GM18858 (cell line): ENCODE data around the gene MYO15B.

Source experiments
- ATAC-seq: cut with Tn5 transposase; IDR thresholded peaks from one replicate; pipeline ENCODE4 v1.9.1; 2021; ENCODE audit not compliant: unreplicated experiment

Gene MYO15B

GRCh38 chr17:75654176-75654575, 66.6 kb downstream of the MYO15B start:
- ATAC-seq: no peak

GRCh38 chr17:75658237-75658636, 70.6 kb downstream of the MYO15B start:
- no peak for ATAC-seq

GRCh38 chr17:75661531-75661930, 73.9 kb downstream of the MYO15B start:
- ATAC-seq: no peak

- ATAC-seq: no peak
These were observed 74.9 kb downstream of the MYO15B start for GRCh38 chr17:75662511-75662910.

GRCh38 chr17:75664099-75664549, 76.5 kb downstream of the MYO15B start:
- peak; percentile 58 for ATAC-seq

GRCh38 chr17:75665981-75666380, 78.4 kb downstream of the MYO15B start:
- no peak for ATAC-seq

GRCh38 chr17:75666959-75667790, 79.6 kb downstream of the MYO15B start, which contains the start of the genes RECQL5 and SAP30BP:
Gene RECQL5, minus strand, starts transcription at chr17:75667154. Its CDS starts 597 bp downstream, at chr17:75666557.
Gene SAP30BP, plus strand, starts transcription at chr17:75667338. Its CDS starts 35 bp downstream, at chr17:75667373.
- peak; percentile 34 for ATAC-seq

- no peak for ATAC-seq
These were observed 80.2 kb downstream of the MYO15B start for GRCh38 chr17:75667825-75668224.

GRCh38 chr17:75668489-75668888, 80.9 kb downstream of the MYO15B start:
- ATAC-seq: no peak

- ATAC-seq: no peak
These were observed 83.3 kb downstream of the MYO15B start for GRCh38 chr17:75670868-75671267.

- no peak for ATAC-seq
These were observed 84.4 kb downstream of the MYO15B start for GRCh38 chr17:75672011-75672410.

- no peak for ATAC-seq
These were observed 85.9 kb downstream of the MYO15B start for GRCh38 chr17:75673487-75673886.
